ENCODE results near the gene SPANXC. TPM values are rescaled to one million over a fixed set of nuclear protein-coding genes. Genes with fewer than 3 reads are reported as not detected.
"Not testable (repeated sequence)": the region's sequence is repeated elsewhere in the genome, so short reads cannot be mapped to it uniquely, and the experiment has no call there.

SPANXC gene
- total RNA-seq, result not detected in 2 replicates
- long read RNA-seq, result 0 reads

DNA sequence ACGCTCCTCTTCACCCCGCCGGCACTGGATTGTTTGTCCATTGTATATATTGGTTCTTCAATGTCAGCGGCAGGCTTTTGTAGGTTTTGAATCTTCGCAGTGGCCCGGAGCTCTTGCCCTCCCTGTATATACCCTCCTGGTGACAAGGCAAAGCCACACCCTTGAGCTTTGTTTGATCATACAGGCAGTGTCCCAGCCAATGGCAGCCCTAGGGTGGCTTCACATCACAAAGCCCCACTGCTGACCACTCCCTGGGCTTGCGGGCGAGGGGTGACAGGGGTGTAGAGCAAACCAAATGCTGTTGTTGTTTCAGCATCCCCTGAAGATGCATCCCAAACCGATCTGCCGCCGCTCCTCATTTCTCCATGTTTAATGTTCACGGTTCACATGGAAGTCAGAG lies at the start of gene SPANXC:
TSS of gene SPANXC (minus strand) at position 101 of the 400 bp plus-strand sequence. CDS start at position 41, 60 bp downstream.
- H3K27me3 Mint-ChIP-seq; H3K27ac Mint-ChIP-seq; H3K9me3 Mint-ChIP-seq (ENCODE audit: low read depth); DNase-seq (ENCODE audit: low spot score, unreplicated experiment); H3K36me3 Mint-ChIP-seq (ENCODE audit: insufficient read depth); H3K4me1 Mint-ChIP-seq (ENCODE audit: low read depth); H3K4me3 Mint-ChIP-seq (ENCODE audit: low read depth): not testable (repeated sequence)

- Mint-ChIP-seq H3K4me1 (ENCODE audit: low read depth) (peaks cover 1% of the 10 kb centered on the region), H3K9me3 (ENCODE audit: low read depth) (peaks cover 11% of the 10 kb centered on the region), H3K4me3 (ENCODE audit: low read depth) (no peak overlapping the region), H3K27me3 (no peaks in the 10 kb centered on the region), H3K36me3 (ENCODE audit: insufficient read depth) (no peaks in the 10 kb centered on the region), H3K27ac (no peak overlapping the region)
- TF ChIP-seq CTCF (IDR thresholded peaks at IDR 0.05; ENCODE audit: unreplicated experiment), result no peak
- no peak for DNase-seq (ENCODE audit: low spot score, unreplicated experiment)
Measured at GRCh38 chrX:141279476-141279875, 37.2 kb upstream of the SPANXC start.

- Mint-ChIP-seq H3K27ac (no peak overlapping the region), H3K27me3 (no peaks in the 10 kb centered on the region), H3K36me3 (ENCODE audit: insufficient read depth) (no peaks in the 10 kb centered on the region), H3K4me1 (ENCODE audit: low read depth) (peaks cover 1% of the 10 kb centered on the region), H3K4me3 (ENCODE audit: low read depth) (no peak overlapping the region), H3K9me3 (ENCODE audit: low read depth) (peaks cover 6% of the 10 kb centered on the region)
- TF ChIP-seq CTCF (IDR thresholded peaks at IDR 0.05; ENCODE audit: unreplicated experiment), result peak; percentile 69
- DNase-seq (ENCODE audit: low spot score, unreplicated experiment), result no peak
Measured at GRCh38 chrX:141278306-141278705, 36.0 kb upstream of the SPANXC start.

GRCh38 chrX:141258080-141258479 lies 15.8 kb upstream of the SPANXC start:
- no peak overlapping the region for H3K4me3 Mint-ChIP-seq (ENCODE audit: low read depth)
- H3K36me3 Mint-ChIP-seq (ENCODE audit: insufficient read depth), result no peaks in the 10 kb centered on the region
- H3K9me3 Mint-ChIP-seq (ENCODE audit: low read depth), result peaks cover 13% of the 10 kb centered on the region
- DNase-seq (ENCODE audit: low spot score, unreplicated experiment), result no peak
- H3K4me1 Mint-ChIP-seq (ENCODE audit: low read depth), result no peaks in the 10 kb centered on the region
- TF ChIP-seq CTCF (IDR thresholded peaks at IDR 0.05; ENCODE audit: unreplicated experiment), result no peak
- H3K27me3 Mint-ChIP-seq, result no peaks in the 10 kb centered on the region
- no peak overlapping the region for H3K27ac Mint-ChIP-seq

- Mint-ChIP-seq H3K4me1 (ENCODE audit: low read depth) (no peaks in the 10 kb centered on the region), H3K9me3 (ENCODE audit: low read depth) (peaks cover 22% of the 10 kb centered on the region), H3K36me3 (ENCODE audit: insufficient read depth) (peaks cover 2% of the 10 kb centered on the region), H3K4me3 (ENCODE audit: low read depth) (no peak overlapping the region), H3K27ac (no peak overlapping the region), H3K27me3 (no peaks in the 10 kb centered on the region)
- DNase-seq (ENCODE audit: low spot score, unreplicated experiment), result no peak
- no peak for TF ChIP-seq CTCF (IDR thresholded peaks at IDR 0.05; ENCODE audit: unreplicated experiment)
Measured at GRCh38 chrX:141221611-141222010, 20.7 kb downstream of the SPANXC start.

DNA sequence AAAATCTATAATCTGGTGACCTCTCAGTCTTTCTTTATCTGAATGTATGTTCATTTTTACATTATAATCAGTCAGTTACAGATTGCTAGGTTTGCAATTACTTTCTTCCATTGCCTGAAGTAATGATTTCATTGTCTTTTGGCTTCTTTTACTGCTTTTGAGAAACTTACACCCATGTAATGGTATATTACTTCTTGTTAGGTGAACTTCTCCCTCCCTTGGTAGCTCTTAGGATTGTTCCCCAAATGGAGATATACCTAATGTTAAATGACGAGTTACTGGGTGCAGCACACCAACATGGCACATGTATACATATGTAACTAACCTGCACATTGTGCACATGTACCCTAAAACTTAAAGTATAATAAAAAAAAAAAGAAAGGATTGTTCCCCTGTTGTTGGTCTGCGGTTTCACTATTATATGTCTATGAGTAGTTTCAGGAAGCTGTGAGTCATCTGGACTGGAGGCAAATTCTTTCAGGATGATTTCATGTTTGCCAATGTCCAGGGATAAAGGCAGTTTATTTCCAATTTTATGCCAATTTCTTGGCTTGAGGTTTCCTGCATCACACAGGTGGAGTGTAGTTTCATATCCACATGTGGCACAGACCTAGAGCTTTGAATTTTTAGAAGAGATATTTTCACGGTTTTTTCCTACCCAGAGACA lies 21.8 kb downstream of the SPANXC start:
- Mint-ChIP-seq H3K4me3 (ENCODE audit: low read depth) (no peak overlapping the region), H3K27me3 (no peaks in the 10 kb centered on the region), H3K4me1 (ENCODE audit: low read depth) (no peaks in the 10 kb centered on the region), H3K27ac (no peak overlapping the region), H3K9me3 (ENCODE audit: low read depth) (peaks cover 18% of the 10 kb centered on the region), H3K36me3 (ENCODE audit: insufficient read depth) (no peaks in the 10 kb centered on the region)
- no peak for DNase-seq (ENCODE audit: low spot score, unreplicated experiment)
- no peak for TF ChIP-seq CTCF (IDR thresholded peaks at IDR 0.05; ENCODE audit: unreplicated experiment)

All from progenitor cell of endocrine pancreas (in vitro differentiated cells).